Measurements from ENCODE around the gene BHLHE40.

Gene BHLHE40

GRCh38 chr3:5022187-5022965, 43.1 kb downstream of the BHLHE40 start:
- DNase-seq: no peak

DNA sequence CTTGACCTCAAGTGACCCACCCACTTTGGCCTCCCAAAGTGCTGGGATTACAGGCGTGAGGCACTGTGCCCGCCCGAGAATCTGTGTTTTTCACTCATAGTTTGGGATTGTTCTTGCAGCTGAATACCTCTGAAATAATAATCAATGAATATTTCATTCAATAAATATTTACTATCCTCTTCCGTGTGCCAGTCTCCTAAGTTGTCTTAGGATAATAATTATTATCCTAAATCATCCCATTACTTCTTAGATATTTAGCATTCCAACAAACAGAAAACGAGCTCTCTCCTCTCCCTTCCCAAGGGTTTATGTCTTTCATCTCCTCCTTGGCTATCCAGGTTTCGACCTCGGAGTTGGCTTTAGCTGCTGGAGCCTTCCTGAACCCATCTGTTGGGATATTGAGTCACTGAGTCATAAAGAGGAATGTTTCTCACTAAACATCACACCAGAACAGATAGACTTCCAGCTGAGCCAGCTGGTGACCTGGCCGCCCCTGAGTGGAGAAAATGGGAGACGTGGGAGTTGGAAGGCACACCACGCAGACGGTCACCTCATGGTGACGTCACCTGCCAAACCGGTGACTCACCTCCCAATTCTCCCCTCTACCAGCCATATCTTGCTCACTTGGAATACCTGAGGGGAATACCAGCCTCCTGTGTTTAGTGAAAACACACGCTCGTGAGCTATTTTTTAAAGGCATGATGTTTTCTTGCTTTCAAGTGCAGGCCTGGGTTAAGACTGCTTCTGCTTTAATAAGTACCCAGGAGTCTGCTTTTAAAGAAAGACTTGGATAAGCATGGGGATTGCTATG, 43.9 kb downstream of the BHLHE40 start:
- DNase-seq: no peak

DNA sequence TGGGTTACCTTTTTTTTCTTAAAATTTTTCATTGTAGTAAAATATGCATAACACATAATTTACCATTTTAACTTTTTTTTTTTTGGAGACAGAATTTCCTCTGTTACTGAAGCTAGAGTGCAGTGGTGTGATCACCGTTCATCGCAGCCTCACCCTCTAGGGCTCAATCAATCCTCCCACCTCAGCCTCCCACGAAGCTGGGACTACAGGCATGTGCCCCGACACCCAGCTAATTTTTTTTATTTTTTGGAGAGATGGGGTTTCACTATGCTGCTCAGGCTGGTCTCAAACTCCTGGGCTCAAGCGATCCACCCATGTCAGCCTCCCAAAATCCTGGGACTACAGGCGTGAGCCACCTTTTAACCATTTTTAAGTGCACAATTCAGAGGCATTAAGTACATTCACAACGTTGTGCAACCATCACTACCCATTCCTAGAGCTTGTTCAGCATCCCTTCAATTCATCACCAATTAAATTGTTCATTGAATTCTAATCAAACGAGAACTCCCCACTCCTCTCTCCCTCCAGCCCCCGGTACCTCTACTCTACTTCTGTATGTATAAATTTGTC, 44.6 kb downstream of the BHLHE40 start:
- DNase-seq: no peak

GRCh38 chr3:5026046-5026362, 46.8 kb downstream of the BHLHE40 start:
- DNase-seq: no peak

DNA sequence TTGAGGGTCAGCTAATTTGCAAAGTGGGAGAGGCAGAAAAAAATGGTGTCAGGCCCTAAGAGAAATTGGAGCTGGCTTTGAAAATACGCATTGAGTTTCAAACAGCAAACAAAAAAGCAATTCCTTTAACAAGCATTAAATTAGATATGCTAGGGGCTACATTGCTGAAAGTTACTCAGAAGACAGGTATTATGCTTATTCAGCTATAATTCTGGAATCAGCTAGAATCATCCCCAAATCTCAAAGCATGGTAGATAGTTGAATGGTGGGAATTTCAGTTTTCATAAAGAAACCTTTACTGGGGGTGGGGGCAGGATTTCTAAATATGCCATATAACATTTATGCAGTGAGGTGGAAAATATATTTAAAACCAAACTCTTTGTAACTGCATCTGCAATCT, 50.5 kb downstream of the BHLHE40 start:
- DNase-seq: no peak

DNA sequence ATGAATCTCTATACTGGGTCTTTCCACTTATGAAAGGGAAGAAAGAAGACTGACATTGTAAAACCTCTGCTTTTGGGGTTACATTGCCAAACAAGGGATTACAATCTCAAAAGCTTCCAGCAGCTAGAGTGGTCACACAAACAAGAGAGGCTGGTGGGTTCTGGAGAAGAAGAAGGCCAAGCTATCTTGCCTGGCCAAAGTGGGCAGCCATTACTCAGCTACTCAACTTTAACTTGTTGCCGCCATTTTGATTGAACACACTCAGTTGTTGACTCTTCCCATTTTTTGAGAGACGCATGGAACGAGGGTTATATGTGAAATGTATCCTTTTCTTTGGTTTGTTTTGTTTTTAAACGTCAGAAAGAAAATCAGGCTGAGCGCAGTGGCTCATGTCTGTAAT, 50.9 kb downstream of the BHLHE40 start:
- no peak for DNase-seq

- no peak for DNase-seq
Observed at GRCh38 chr3:5032844-5033243, 53.6 kb downstream of the BHLHE40 start.
